ENCODE results near the gene IFIT1.
"Not testable (repeated sequence)": the region's sequence is repeated elsewhere in the genome, so short reads cannot be mapped to it uniquely, and the experiment has no call there.

IFIT1 gene

GRCh38 chr10:89391907-89392756 is at the start of gene IFIT1:
TSS of gene IFIT1 (plus strand) at chr10:89392623. CDS start at chr10:89392713, 90 bp downstream.
- peak; percentile 75 for DNase-seq

- no peak for DNase-seq
Observed at GRCh38 chr10:89343089-89343767, 49.2 kb upstream of the IFIT1 start.

- no peak for DNase-seq
Observed at GRCh38 chr10:89344156-89344555, 48.3 kb upstream of the IFIT1 start.

- DNase-seq: no peak
Observed at GRCh38 chr10:89345367-89346000, 46.9 kb upstream of the IFIT1 start.

GRCh38 chr10:89346405-89347254 is 45.8 kb upstream of the IFIT1 start:
- no peak for DNase-seq

GRCh38 chr10:89347701-89348457 is 44.5 kb upstream of the IFIT1 start:
- DNase-seq: no peak

GRCh38 chr10:89348481-89348880 is 43.9 kb upstream of the IFIT1 start:
- DNase-seq: no peak

- DNase-seq: no peak
Observed at GRCh38 chr10:89348975-89349374, 43.4 kb upstream of the IFIT1 start.

- not testable (repeated sequence) for DNase-seq
Observed at GRCh38 chr10:89350631-89351315, 41.6 kb upstream of the IFIT1 start.

GRCh38 chr10:89351412-89351779 is 41.0 kb upstream of the IFIT1 start:
- DNase-seq: no peak

GRCh38 chr10:89351780-89352597 is 40.4 kb upstream of the IFIT1 start:
- DNase-seq: peak; percentile 98

GRCh38 chr10:89352802-89353201 is 39.6 kb upstream of the IFIT1 start:
- DNase-seq: no peak

GRCh38 chr10:89355394-89355931 is 37.0 kb upstream of the IFIT1 start:
- no peak for DNase-seq

- no peak for DNase-seq
Observed at GRCh38 chr10:89357096-89357495, 35.3 kb upstream of the IFIT1 start.

- DNase-seq: no peak
Observed at GRCh38 chr10:89357975-89358374, 34.4 kb upstream of the IFIT1 start.

- peak; percentile 15 for DNase-seq
Observed at GRCh38 chr10:89360157-89360556, 32.3 kb upstream of the IFIT1 start.

- no peak for DNase-seq
Observed at GRCh38 chr10:89362929-89363328, 29.5 kb upstream of the IFIT1 start.

- DNase-seq: no peak
Observed at GRCh38 chr10:89363729-89364442, 28.5 kb upstream of the IFIT1 start.

- DNase-seq: no peak
Observed at GRCh38 chr10:89364531-89364930, 27.9 kb upstream of the IFIT1 start.

GRCh38 chr10:89367529-89367928 is 24.9 kb upstream of the IFIT1 start:
- DNase-seq: no peak
